ENCODE data around the gene SHMT2. TPM values are rescaled to one million over a fixed set of nuclear protein-coding genes. Genes with fewer than 3 reads are reported as not detected.
"Not testable (repeated sequence)": the region's sequence is repeated elsewhere in the genome, so short reads cannot be mapped to it uniquely, and the experiment has no call there.

Gene SHMT2
- total and polyA plus RNA-seq, 12 donors, result 14.3 to 49.8 (median 27.1) TPM

GRCh38 chr12:57276935-57277563 is 47.5 kb downstream of the SHMT2 start:
- DNase-seq (no peak), ATAC-seq (peak in 1 of 8 donors; percentile 32)
- TF ChIP-seq CTCF (IDR thresholded peaks at IDR 0.05), result peak in 8 of 9 donors; percentile 20 to 60 (median 52)
- Histone ChIP-seq H3K4me3 (no peak overlapping the region), H3K4me1 (peaks cover 3 to 23% (median 17%) of the 10 kb centered on the region in 9 donors), H3K27me3 (no peaks in the 10 kb centered on the region), H3K36me3 (peaks cover 0 to 95% (median 32%) of the 10 kb centered on the region in 9 donors), H3K9me3 (no peaks in the 10 kb centered on the region), H3K27ac (peak overlapping the region in 1 of 10 donors; percentile 48)
- intact Hi-C loops (cut with DNase I), result loop anchor here in 2 of 10 donors (5.0 kb wide), 1 partner anchor 65 kb away; no protein-coding TSS in a partner anchor
- 46 to 50% methylated on average over 4 of the region's 4 CpGs for WGBS, 2 donors

- H3K27ac ChIP-seq, result no peak overlapping the region
- no peak for TF ChIP-seq CTCF (IDR thresholded peaks at IDR 0.05)
- ATAC-seq, result no peak
- intact Hi-C loops (cut with DNase I), result loop anchor here in 2 of 10 donors (5.0 kb wide), 1 partner anchor 66 kb away; no protein-coding TSS in a partner anchor
- no peaks in the 10 kb centered on the region for H3K9me3 ChIP-seq
- H3K4me3 ChIP-seq, result no peak overlapping the region
- DNase-seq, result no peak
- peaks cover 0 to 96% (median 38%) of the 10 kb centered on the region in 9 donors for H3K36me3 ChIP-seq
- no peaks in the 10 kb centered on the region for H3K27me3 ChIP-seq
- WGBS, 2 donors, result 96 to 97% methylated on average over 15 of the region's 15 CpGs
- peaks cover 0 to 14% (median under 1%) of the 10 kb centered on the region in 9 donors for H3K4me1 ChIP-seq
Observed at GRCh38 chr12:57278465-57279381, 49.2 kb downstream of the SHMT2 start.

- ATAC-seq (peak in 5 of 8 donors; percentile 34 to 63 (median 44)), DNase-seq (no peak)
- H3K27ac ChIP-seq, result peak overlapping the region in 1 of 10 donors; percentile 67
- H3K27me3 ChIP-seq, result no peaks in the 10 kb centered on the region
- H3K36me3 ChIP-seq, result peaks cover 0 to 99% (median 44%) of the 10 kb centered on the region in 9 donors
- H3K9me3 ChIP-seq, result no peaks in the 10 kb centered on the region
- intact Hi-C loops (cut with DNase I), result no loop called here
- 79 to 89% methylated on average over 9 of the region's 9 CpGs for WGBS, 2 donors
- peaks cover 0 to 14% (median 0%) of the 10 kb centered on the region in 9 donors for H3K4me1 ChIP-seq
- no peak for TF ChIP-seq CTCF (IDR thresholded peaks at IDR 0.05)
- no peak overlapping the region for H3K4me3 ChIP-seq
Observed at GRCh38 chr12:57280211-57281062, 50.9 kb downstream of the SHMT2 start.

GRCh38 chr12:57282073-57282472 is 52.6 kb downstream of the SHMT2 start:
- peaks cover 0 to 100% (median 40%) of the 10 kb centered on the region in 9 donors for H3K36me3 ChIP-seq

More at GRCh38 chr12:57282073-57282472, 52.6 kb downstream of the SHMT2 start:
- H3K27me3 ChIP-seq; H3K9me3 ChIP-seq; H3K4me3 ChIP-seq; DNase-seq; H3K27ac ChIP-seq; ATAC-seq; intact Hi-C loops (cut with DNase I): not testable (repeated sequence)
- WGBS, 2 donors, result 91 to 93% methylated on average over 12 of the region's 12 CpGs
- peaks cover 0 to 14% (median 0%) of the 10 kb centered on the region in 9 donors for H3K4me1 ChIP-seq

Small RNA genes lying within 50 kb of the gene (microRNA-seq; reads per million reads assigned to microRNA genes)
- 0 to 4.6 reads per million in 2 donors for gene MIR1228

Other genes starting within 250 kb of the SHMT2 start
- gene ZBTB39, start 223.2 kb upstream of the SHMT2 start, total RNA-seq, result 1 to 10 TPM; 2.7 to 4.3 (median 3.6) TPM
- 1 to 10 TPM; 1.2 to 1.3 TPM for gene ZBTB39, start 223.2 kb upstream of the SHMT2 start, polyA plus RNA-seq
- gene TAC3, start 213.2 kb upstream of the SHMT2 start, total RNA-seq, result not detected
- not detected for gene TAC3, start 213.2 kb upstream of the SHMT2 start, polyA plus RNA-seq
- gene MYO1A, start 179.6 kb upstream of the SHMT2 start, total RNA-seq, result under 1 TPM in 1 of 10 donors, not detected in 9; 0.08 TPM
- under 1 TPM in 1 of 2 donors, not detected in 1; 0.01 TPM for gene MYO1A, start 179.6 kb upstream of the SHMT2 start, polyA plus RNA-seq
- gene NEMP1, start 150.9 kb upstream of the SHMT2 start, total RNA-seq, result 1 to 10 TPM; 2.4 to 6.3 (median 3.9) TPM
- gene NEMP1, start 150.9 kb upstream of the SHMT2 start, polyA plus RNA-seq, result 1 to 10 TPM; 1.1 to 2.9 TPM
- 10 to 100 TPM in 9 of 10 donors, 1 to 10 TPM in 1; 9.5 to 16.2 (median 12.0) TPM for gene NAB2, start 140.6 kb upstream of the SHMT2 start, total RNA-seq
- gene NAB2, start 140.6 kb upstream of the SHMT2 start, polyA plus RNA-seq, result 10 to 100 TPM; 15.0 to 20.2 TPM
- gene STAT6, start 118.3 kb upstream of the SHMT2 start, total RNA-seq, result 10 to 100 TPM; 23.3 to 72.3 (median 38.0) TPM
- 10 to 100 TPM; 36.0 to 77.8 TPM for gene STAT6, start 118.3 kb upstream of the SHMT2 start, polyA plus RNA-seq
- gene LRP1, start 101.2 kb upstream of the SHMT2 start, total RNA-seq, result 100 to 1,000 TPM in 4 of 10 donors, 10 to 100 TPM in 6; 46.3 to 259 (median 82.7) TPM
- 10 to 100 TPM; 46.6 to 46.7 TPM for gene LRP1, start 101.2 kb upstream of the SHMT2 start, polyA plus RNA-seq
- not detected for gene LRP1-AS, start 82.1 kb upstream of the SHMT2 start, total RNA-seq
- gene LRP1-AS, start 82.1 kb upstream of the SHMT2 start, polyA plus RNA-seq, result not detected
- 1 to 10 TPM in 7 of 10 donors, under 1 TPM in 3; 0.18 to 6.2 (median 2.3) TPM for gene NXPH4, start 12.9 kb upstream of the SHMT2 start, total RNA-seq
- gene NXPH4, start 12.9 kb upstream of the SHMT2 start, polyA plus RNA-seq, result 1 to 10 TPM in 1 of 2 donors, under 1 TPM in 1; 0.66 to 1.8 TPM
- gene STAC3, start 21.5 kb downstream of the SHMT2 start, total RNA-seq, result 1 to 10 TPM in 4 of 10 donors, under 1 TPM in 6; 0.30 to 2.9 (median 0.98) TPM
- gene STAC3, start 21.5 kb downstream of the SHMT2 start, polyA plus RNA-seq, result 1 to 10 TPM in 1 of 2 donors, under 1 TPM in 1; 0.81 to 1.7 TPM
- 100 to 1,000 TPM in 1 of 10 donors, 10 to 100 TPM in 9; 43.7 to 107 (median 82.9) TPM for gene R3HDM2, start 201.3 kb downstream of the SHMT2 start, total RNA-seq
- 10 to 100 TPM; 15.5 to 17.6 TPM for gene R3HDM2, start 201.3 kb downstream of the SHMT2 start, polyA plus RNA-seq
- under 1 TPM in 1 of 10 donors, not detected in 9; 0.13 TPM for gene INHBC, start 205.1 kb downstream of the SHMT2 start, total RNA-seq
- under 1 TPM in 1 of 2 donors, not detected in 1; 0.03 TPM for gene INHBC, start 205.1 kb downstream of the SHMT2 start, polyA plus RNA-seq
- 1 to 10 TPM in 3 of 10 donors, under 1 TPM in 3, not detected in 4; 0.09 to 1.2 (median 0.71) TPM for gene INHBE, start 225.6 kb downstream of the SHMT2 start, total RNA-seq
- under 1 TPM in 1 of 2 donors, not detected in 1; 0.01 TPM for gene INHBE, start 225.6 kb downstream of the SHMT2 start, polyA plus RNA-seq
- gene GLI1, start 230.1 kb downstream of the SHMT2 start, total RNA-seq, result 1 to 10 TPM in 2 of 10 donors, under 1 TPM in 8; 0.12 to 1.2 (median 0.63) TPM
- under 1 TPM; 0.15 to 0.45 TPM for gene GLI1, start 230.1 kb downstream of the SHMT2 start, polyA plus RNA-seq

Data from heart right ventricle (tissue), 16 donors.